Measurements from ENCODE around the gene NKX3-2. TPM values are rescaled to one million over a fixed set of nuclear protein-coding genes. Genes with fewer than 3 reads are reported as not detected.
A peak's percentile ranks its signal among the peaks of the same experiment; 100 is the strongest.

NKX3-2 gene
- total and polyA plus RNA-seq, 2 donors: under 0.01 to 0.05 TPM

DNA sequence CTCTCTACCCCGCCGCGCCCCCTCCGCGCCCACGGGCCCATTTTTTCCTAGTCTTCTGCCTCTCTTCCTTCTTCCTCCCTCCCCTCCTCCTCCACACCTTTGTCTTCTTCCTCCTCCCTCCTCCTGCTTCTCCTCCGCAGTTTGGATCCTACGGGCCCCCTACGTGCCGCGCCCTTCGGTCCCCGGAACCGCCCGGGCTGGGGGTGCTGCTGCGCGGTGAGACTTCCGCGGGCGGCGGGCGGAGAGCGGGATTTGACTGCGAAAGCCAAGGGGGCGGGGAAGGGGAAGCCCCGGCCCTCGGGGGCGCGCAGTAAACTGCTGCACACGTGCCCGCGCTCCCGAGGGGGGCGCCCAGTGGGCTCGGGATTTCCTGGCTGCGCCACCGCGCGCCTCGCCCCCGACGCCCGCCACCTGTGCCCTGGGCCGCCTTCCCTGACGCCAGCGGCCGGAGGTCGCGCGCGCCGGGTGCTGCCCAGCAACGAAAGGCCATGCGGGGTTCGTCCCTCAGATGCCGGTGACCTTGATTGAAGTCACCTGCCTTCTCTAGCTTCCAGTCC lies 3.3 kb upstream of the NKX3-2 start:
- Histone ChIP-seq H3K9me3 (ENCODE audit: control insufficient read depth in 2 of 2, insufficient read depth in 1 of 2, low read length in 1 of 2) (peaks cover 2 to 3% of the 10 kb centered on the region in 2 donors), H3K36me3 (ENCODE audit: control insufficient read depth in 2 of 2, insufficient read depth in 2 of 2, low read length in 1 of 2) (no peaks in the 10 kb centered on the region), H3K27me3 (ENCODE audit: control insufficient read depth in 2 of 2, insufficient read depth in 1 of 2, low read length in 1 of 2) (peaks cover 59 to 76% of the 10 kb centered on the region in 2 donors), H3K4me1 (ENCODE audit: control insufficient read depth in 2 of 2, insufficient read depth in 2 of 2, low read length in 2 of 2) (peaks cover 18 to 20% of the 10 kb centered on the region in 2 donors), H3K27ac (ENCODE audit: low read depth in 1 of 2, low read length in 1 of 2) (no peak overlapping the region), H3K4me3 (ENCODE audit: low read length in 2 of 2) (peak overlapping the region; percentile 39 to 61)
- WGBS: under 1% methylated on average over 56 of the region's 56 CpGs
- DNase-seq (ENCODE audit: low read depth in 6 of 9, low spot score in 9 of 9): peak in 4 of 9 donors; percentile 59 to 74 (median 65)

DNA sequence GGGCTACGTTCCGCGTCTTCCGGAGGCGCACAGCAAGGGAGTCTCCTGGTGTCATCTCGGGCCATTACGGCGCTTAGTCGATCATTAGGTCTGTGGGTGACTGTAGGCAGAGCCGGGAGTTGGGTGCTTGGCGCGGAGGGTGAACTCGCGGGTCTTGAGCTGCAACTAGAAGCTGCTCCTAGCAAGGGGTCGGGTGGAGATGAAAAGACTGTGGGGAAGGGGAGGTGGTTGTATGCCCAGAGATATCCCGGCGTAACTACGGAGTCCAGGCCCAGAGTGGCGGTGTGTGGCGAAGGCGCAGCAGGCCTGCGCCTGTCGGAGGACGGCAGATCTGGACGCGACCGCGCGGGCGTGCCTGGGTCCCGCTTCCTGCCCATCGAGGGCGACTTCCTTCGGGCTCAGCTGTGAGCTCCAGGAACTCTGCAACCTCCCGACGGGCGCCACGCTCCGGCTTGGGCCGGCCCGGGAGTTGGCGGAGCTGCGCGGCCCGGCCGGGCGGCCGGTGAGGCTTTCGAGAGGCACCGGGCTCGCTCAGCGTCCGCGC lies 2.7 kb upstream of the NKX3-2 start:
- DNase-seq (ENCODE audit: low read depth in 6 of 9, low spot score in 9 of 9): peak in 1 of 9 donors; percentile 40
- H3K27me3 ChIP-seq (ENCODE audit: control insufficient read depth in 2 of 2, insufficient read depth in 1 of 2, low read length in 1 of 2): peaks cover 64 to 82% of the 10 kb centered on the region in 2 donors
- peaks cover 3% of the 10 kb centered on the region in 2 donors for H3K9me3 ChIP-seq (ENCODE audit: control insufficient read depth in 2 of 2, insufficient read depth in 1 of 2, low read length in 1 of 2)
- no peaks in the 10 kb centered on the region for H3K36me3 ChIP-seq (ENCODE audit: control insufficient read depth in 2 of 2, insufficient read depth in 2 of 2, low read length in 1 of 2)
- peaks cover 23 to 24% of the 10 kb centered on the region in 2 donors for H3K4me1 ChIP-seq (ENCODE audit: control insufficient read depth in 2 of 2, insufficient read depth in 2 of 2, low read length in 2 of 2)
- peak overlapping the region; percentile 39 to 61 for H3K4me3 ChIP-seq (ENCODE audit: low read length in 2 of 2)
- H3K27ac ChIP-seq (ENCODE audit: low read depth in 1 of 2, low read length in 1 of 2): no peak overlapping the region
- 4% methylated on average over 54 of the region's 54 CpGs for WGBS

DNA sequence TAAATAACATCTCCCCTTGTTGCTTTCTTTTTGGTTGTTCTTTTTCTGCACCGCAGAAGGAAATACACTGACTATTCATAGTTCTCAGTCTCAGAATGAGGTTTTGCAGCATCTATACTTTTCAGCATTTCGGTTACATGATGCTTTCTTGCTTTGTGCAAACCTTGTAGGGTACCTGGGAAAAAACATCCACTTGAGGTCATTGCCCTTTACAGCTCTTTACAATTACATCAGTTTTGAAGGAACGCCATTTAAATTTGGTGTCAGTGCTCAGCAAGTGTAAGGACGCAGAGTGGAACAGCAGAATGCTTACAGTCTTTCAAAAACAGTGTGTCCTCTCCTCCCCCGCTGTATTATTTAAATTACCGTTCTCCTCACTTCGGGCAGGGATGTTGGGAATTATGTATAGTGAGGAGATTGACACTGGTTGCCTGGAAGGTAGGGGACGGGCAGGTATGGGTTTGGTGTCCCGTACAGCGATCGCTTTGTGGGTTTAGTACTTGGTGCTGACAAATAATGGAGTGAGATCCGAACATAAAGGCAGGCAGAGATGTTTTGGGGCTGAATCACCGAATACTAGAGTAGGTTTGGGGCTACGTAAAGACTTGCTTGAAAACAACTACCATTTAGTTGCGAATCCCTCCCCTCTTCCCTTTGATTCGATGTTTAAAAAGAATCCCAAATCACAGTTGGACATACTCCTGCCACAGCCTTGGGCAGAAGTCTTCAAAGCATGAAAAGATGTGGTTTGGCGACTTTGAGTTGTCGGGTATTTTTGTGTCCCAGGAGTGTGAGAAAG lies 2.0 kb upstream of the NKX3-2 start:
- peaks cover 3% of the 10 kb centered on the region in 2 donors for H3K9me3 ChIP-seq (ENCODE audit: control insufficient read depth in 2 of 2, insufficient read depth in 1 of 2, low read length in 1 of 2)
- H3K4me3 ChIP-seq (ENCODE audit: low read length in 2 of 2): peak overlapping the region in 1 of 2 donors; percentile 61
- peaks cover 24 to 27% of the 10 kb centered on the region in 2 donors for H3K4me1 ChIP-seq (ENCODE audit: control insufficient read depth in 2 of 2, insufficient read depth in 2 of 2, low read length in 2 of 2)
- WGBS: 12% methylated on average over 18 of the region's 18 CpGs
- H3K27me3 ChIP-seq (ENCODE audit: control insufficient read depth in 2 of 2, insufficient read depth in 1 of 2, low read length in 1 of 2): peaks cover 71 to 89% of the 10 kb centered on the region in 2 donors
- peak in 1 of 9 donors; percentile 27 for DNase-seq (ENCODE audit: low read depth in 6 of 9, low spot score in 9 of 9)
- no peak overlapping the region for H3K27ac ChIP-seq (ENCODE audit: low read depth in 1 of 2, low read length in 1 of 2)
- no peaks in the 10 kb centered on the region for H3K36me3 ChIP-seq (ENCODE audit: control insufficient read depth in 2 of 2, insufficient read depth in 2 of 2, low read length in 1 of 2)

DNA sequence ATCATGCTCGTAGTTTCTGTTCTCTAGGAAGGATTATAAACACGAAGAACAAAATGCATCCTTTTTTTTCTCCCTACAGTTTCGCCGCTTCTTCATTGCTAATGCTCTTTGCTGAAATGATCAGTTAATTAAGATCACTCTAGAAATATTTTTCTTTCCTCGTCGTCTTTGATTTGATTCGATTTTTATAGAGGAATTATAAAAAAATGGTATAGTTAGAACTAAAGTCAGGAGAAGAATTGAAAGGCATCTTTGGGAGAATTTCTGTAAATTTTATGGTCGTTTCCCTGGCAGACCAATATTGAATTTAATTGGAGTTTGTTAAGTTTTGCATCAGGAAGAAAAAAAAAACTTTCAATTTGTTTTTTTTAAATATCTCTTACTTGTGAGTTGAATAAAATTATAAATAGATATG lies 1.1 kb upstream of the NKX3-2 start:
- Histone ChIP-seq H3K27ac (ENCODE audit: low read depth in 1 of 2, low read length in 1 of 2) (no peak overlapping the region), H3K9me3 (ENCODE audit: control insufficient read depth in 2 of 2, insufficient read depth in 1 of 2, low read length in 1 of 2) (peaks cover 4 to 12% of the 10 kb centered on the region in 2 donors), H3K27me3 (ENCODE audit: control insufficient read depth in 2 of 2, insufficient read depth in 1 of 2, low read length in 1 of 2) (peaks cover 77 to 98% of the 10 kb centered on the region in 2 donors), H3K4me1 (ENCODE audit: control insufficient read depth in 2 of 2, insufficient read depth in 2 of 2, low read length in 2 of 2) (peaks cover 24 to 27% of the 10 kb centered on the region in 2 donors), H3K36me3 (ENCODE audit: control insufficient read depth in 2 of 2, insufficient read depth in 2 of 2, low read length in 1 of 2) (no peaks in the 10 kb centered on the region), H3K4me3 (ENCODE audit: low read length in 2 of 2) (no peak overlapping the region)
- no peak for DNase-seq (ENCODE audit: low read depth in 6 of 9, low spot score in 9 of 9)
- WGBS: 11% methylated on average over 8 of the region's 8 CpGs

DNA sequence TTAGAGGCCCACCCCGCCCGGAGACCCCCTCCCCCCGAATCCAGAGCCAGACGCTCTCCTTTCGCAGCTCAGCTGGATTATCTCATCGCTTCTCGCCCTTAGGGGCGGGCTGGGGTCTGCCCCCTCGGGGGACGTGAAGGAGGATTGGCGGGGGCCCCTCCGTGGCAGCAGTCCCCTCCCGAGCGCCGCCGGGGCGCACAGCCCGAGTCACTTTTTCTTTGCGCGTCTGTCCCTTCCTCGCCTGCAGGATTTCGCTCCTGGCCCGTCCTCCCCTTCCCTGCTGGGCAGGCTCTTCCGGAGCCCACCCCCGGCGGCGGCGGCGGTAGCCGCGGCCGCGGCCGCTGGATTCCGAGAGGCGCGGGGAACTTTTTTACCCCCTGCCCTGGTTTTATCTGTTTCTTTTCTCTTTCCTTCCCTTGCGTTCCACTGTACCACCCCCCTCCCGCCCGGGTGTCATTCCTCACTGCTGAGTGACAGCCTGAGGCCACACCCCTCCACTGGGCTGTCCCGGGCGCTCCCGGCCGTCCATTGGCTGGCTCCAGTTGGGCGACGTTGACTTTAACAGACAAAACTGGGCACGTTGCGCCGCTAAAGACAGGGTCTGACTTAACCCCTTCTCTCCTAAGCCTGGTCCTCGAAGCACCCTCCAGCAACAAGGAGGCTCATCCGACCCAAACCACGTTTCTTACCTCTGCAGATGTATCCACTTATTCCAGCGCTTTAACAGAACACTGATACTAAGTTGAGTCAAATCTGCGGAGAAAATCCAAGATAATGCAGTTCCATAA lies 492 bp upstream of the NKX3-2 start:
- WGBS: 2% methylated on average over 54 of the region's 54 CpGs
- Histone ChIP-seq H3K27ac (ENCODE audit: low read depth in 1 of 2, low read length in 1 of 2) (no peak overlapping the region), H3K36me3 (ENCODE audit: control insufficient read depth in 2 of 2, insufficient read depth in 2 of 2, low read length in 1 of 2) (no peaks in the 10 kb centered on the region), H3K27me3 (ENCODE audit: control insufficient read depth in 2 of 2, insufficient read depth in 1 of 2, low read length in 1 of 2) (peaks cover 82 to 100% of the 10 kb centered on the region in 2 donors), H3K9me3 (ENCODE audit: control insufficient read depth in 2 of 2, insufficient read depth in 1 of 2, low read length in 1 of 2) (peaks cover 4 to 16% of the 10 kb centered on the region in 2 donors), H3K4me1 (ENCODE audit: control insufficient read depth in 2 of 2, insufficient read depth in 2 of 2, low read length in 2 of 2) (peaks cover 24 to 27% of the 10 kb centered on the region in 2 donors), H3K4me3 (ENCODE audit: low read length in 2 of 2) (peak overlapping the region; percentile 22 to 40)
- DNase-seq (ENCODE audit: low read depth in 6 of 9, low spot score in 9 of 9): peak in 1 of 9 donors; percentile 52

DNA sequence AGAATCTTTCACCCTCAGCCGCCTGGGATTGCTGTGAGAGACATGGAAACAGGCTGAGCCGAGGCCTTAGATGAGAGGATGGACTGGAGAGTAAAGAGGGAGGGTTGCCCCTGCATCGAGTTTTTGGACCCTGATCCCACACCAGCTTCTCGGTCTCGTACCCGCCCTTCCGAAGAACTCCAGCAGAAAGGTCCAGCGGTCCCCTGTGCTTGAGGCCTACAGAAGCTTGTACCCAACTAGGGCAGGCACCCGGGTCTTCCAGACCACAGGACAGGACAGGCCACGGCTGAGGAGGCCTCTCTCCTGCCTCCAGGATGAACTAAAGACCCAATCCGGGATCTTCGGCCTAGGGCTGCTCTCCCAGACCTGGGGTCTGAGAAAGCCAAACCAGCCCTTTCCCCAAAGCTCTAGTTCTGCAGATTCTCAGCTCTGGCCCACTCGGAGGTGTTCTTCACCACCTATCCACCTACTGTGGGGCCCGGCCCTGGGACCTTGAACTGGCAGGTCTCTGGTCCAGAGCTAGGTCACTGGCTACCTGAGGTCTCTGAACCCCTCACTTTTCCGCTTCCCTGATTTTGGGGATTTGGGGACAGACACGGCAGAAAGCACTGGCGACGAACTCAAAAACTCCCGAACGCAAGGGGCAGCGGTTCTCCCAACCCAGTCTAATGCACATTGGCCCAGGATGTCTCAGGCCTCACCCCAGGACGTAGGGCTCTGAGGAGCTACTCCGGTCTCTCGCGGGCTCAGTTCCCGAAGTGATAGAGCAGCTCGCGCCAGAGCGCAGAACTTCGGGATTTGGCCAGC lies 1.1 kb downstream of the NKX3-2 start:
- no peaks in the 10 kb centered on the region for H3K36me3 ChIP-seq (ENCODE audit: control insufficient read depth in 2 of 2, insufficient read depth in 2 of 2, low read length in 1 of 2)
- no peak overlapping the region for H3K4me3 ChIP-seq (ENCODE audit: low read length in 2 of 2)
- WGBS: 12% methylated on average over 30 of the region's 30 CpGs
- no peak overlapping the region for H3K27ac ChIP-seq (ENCODE audit: low read depth in 1 of 2, low read length in 1 of 2)
- H3K27me3 ChIP-seq (ENCODE audit: control insufficient read depth in 2 of 2, insufficient read depth in 1 of 2, low read length in 1 of 2): peaks cover 86 to 100% of the 10 kb centered on the region in 2 donors
- DNase-seq (ENCODE audit: low read depth in 6 of 9, low spot score in 9 of 9): peak in 1 of 9 donors; percentile 4
- peaks cover 22 to 24% of the 10 kb centered on the region in 2 donors for H3K4me1 ChIP-seq (ENCODE audit: control insufficient read depth in 2 of 2, insufficient read depth in 2 of 2, low read length in 2 of 2)
- peaks cover 6 to 19% of the 10 kb centered on the region in 2 donors for H3K9me3 ChIP-seq (ENCODE audit: control insufficient read depth in 2 of 2, insufficient read depth in 1 of 2, low read length in 1 of 2)

DNA sequence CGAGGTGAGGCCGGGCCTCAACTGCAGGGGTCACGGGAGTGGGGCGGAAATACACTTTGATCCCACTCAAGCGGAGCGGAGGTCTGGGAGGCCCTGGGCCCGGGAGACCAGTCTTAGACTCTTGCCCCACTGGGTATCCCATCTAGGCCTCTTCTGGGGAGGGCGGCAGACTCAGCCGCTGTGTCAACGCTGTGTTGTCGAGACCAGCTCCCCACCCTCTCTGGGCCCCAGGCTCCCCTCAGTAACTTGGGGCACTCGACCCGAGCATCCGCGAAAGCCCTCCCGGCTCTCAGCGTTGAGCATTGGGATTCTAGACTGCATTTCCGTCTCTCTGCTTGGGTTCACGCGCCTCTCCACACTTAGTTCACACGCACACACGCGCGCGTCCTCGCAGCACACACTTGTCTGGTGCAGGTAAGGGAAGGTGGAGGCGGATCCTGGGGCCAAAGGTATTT lies 1.7 kb downstream of the NKX3-2 start:
- Histone ChIP-seq H3K9me3 (ENCODE audit: control insufficient read depth in 2 of 2, insufficient read depth in 1 of 2, low read length in 1 of 2) (peaks cover 6 to 20% of the 10 kb centered on the region in 2 donors), H3K4me3 (ENCODE audit: low read length in 2 of 2) (no peak overlapping the region), H3K4me1 (ENCODE audit: control insufficient read depth in 2 of 2, insufficient read depth in 2 of 2, low read length in 2 of 2) (peaks cover 22 to 26% of the 10 kb centered on the region in 2 donors), H3K27me3 (ENCODE audit: control insufficient read depth in 2 of 2, insufficient read depth in 1 of 2, low read length in 1 of 2) (peaks cover 86 to 100% of the 10 kb centered on the region in 2 donors), H3K36me3 (ENCODE audit: control insufficient read depth in 2 of 2, insufficient read depth in 2 of 2, low read length in 1 of 2) (no peaks in the 10 kb centered on the region), H3K27ac (ENCODE audit: low read depth in 1 of 2, low read length in 1 of 2) (no peak overlapping the region)
- peak in 1 of 9 donors; percentile 15 for DNase-seq (ENCODE audit: low read depth in 6 of 9, low spot score in 9 of 9)
- WGBS: 8% methylated on average over 27 of the region's 27 CpGs
